ENCODE data around the gene MYO5A.

- no peak for TF ChIP-seq SIN3A (IDR thresholded peaks at IDR 0.05; ENCODE audit: borderline replicate concordance, low read depth, low read length)
- TF ChIP-seq, protein P1, sequence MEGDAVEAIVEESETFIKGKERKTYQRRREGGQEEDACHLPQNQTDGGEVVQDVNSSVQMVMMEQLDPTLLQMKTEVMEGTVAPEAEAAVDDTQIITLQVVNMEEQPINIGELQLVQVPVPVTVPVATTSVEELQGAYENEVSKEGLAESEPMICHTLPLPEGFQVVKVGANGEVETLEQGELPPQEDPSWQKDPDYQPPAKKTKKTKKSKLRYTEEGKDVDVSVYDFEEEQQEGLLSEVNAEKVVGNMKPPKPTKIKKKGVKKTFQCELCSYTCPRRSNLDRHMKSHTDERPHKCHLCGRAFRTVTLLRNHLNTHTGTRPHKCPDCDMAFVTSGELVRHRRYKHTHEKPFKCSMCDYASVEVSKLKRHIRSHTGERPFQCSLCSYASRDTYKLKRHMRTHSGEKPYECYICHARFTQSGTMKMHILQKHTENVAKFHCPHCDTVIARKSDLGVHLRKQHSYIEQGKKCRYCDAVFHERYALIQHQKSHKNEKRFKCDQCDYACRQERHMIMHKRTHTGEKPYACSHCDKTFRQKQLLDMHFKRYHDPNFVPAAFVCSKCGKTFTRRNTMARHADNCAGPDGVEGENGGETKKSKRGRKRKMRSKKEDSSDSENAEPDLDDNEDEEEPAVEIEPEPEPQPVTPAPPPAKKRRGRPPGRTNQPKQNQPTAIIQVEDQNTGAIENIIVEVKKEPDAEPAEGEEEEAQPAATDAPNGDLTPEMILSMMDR (IDR thresholded peaks at IDR 0.05): no peak
- no peak for TF ChIP-seq FOXJ3 (CRISPR knock-in tag; IDR thresholded peaks at IDR 0.05)
- no peak for TF ChIP-seq POLR2AphosphoS5 (IDR thresholded peaks at IDR 0.05; ENCODE audit: low read depth, low read length)
- no peak for TF ChIP-seq GABPA (IDR thresholded peaks at IDR 0.05; ENCODE audit: low read depth)
- TF ChIP-seq TEAD4 (IDR thresholded peaks at IDR 0.05; ENCODE audit: borderline replicate concordance, insufficient read depth): no peak
- TF ChIP-seq REST (IDR thresholded peaks at IDR 0.05; ENCODE audit: low read depth, low read length): no peak
- TF ChIP-seq TAF1 (IDR thresholded peaks at IDR 0.05; ENCODE audit: borderline replicate concordance, low read depth, low read length): no peak
- no peak for TF ChIP-seq SMC3 (IDR thresholded peaks at IDR 0.05; ENCODE audit: low read depth, low read length)
- TF ChIP-seq, protein P2, sequence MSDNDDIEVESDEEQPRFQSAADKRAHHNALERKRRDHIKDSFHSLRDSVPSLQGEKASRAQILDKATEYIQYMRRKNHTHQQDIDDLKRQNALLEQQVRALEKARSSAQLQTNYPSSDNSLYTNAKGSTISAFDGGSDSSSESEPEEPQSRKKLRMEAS (IDR thresholded peaks at IDR 0.05; ENCODE audit: low read depth): no peak
- TF ChIP-seq NRF1 (IDR thresholded peaks at IDR 0.05; ENCODE audit: low read depth, low read length): no peak
- TF ChIP-seq PBX3 (IDR thresholded peaks at IDR 0.05): no peak
- TF ChIP-seq RAD21 (IDR thresholded peaks at IDR 0.05; ENCODE audit: low read length): no peak
- TF ChIP-seq YY1 (IDR thresholded peaks at IDR 0.05; ENCODE audit: low read depth): no peak
Observed at GRCh38 chr15:52439470-52439869, 89.2 kb downstream of the MYO5A start.

Measured in SK-N-SH (cell line).